Stimulated activated naive CD8-positive, alpha-beta T cell treated with anti-CD3 and anti-CD28 coated beads, Interleukin-15, amount 100 ng/mL, for 72 hours (primary cell): ENCODE results near the gene RNASEH2B.
A peak's percentile ranks its signal among the peaks of the same experiment; 100 is the strongest.

Source experiments
- ATAC-seq: fragments of 150-1000 bp; cut with Tn5 transposase; 2 replicates; pipeline ENCODE4 v1.10.0; 2021; ENCODE audit warnings: mild to moderate bottlenecking, moderate library complexity
- DNase-seq, 2 donors: peaks; one replicate each; pipeline ENCODE4 v3.0.0; 2021 to 2022
- H3K27ac Mint-ChIP-seq, 2 donors: one replicate each; pipeline ENCODE4 v1.8.0; 2022; ENCODE audit warnings: mild to moderate bottlenecking in 2 of 2, mixed read lengths in 2 of 2, moderate library complexity in 2 of 2
- H3K27me3 Mint-ChIP-seq: one replicate; pipeline ENCODE4 v1.8.0; 2022; ENCODE audit warnings: mixed read lengths
- H3K4me1 Mint-ChIP-seq: one replicate; pipeline ENCODE4 v1.8.0; 2022; ENCODE audit warnings: mild to moderate bottlenecking, mixed read lengths
- H3K4me3 Mint-ChIP-seq, 2 donors: one replicate each; pipeline ENCODE4 v1.8.0; 2022; ENCODE audit warnings: mild to moderate bottlenecking in 2 of 2, mixed read lengths in 2 of 2, moderate library complexity in 1 of 2
- H3K9me3 Mint-ChIP-seq, 2 donors: one replicate each; pipeline ENCODE4 v1.8.0; 2022; ENCODE audit warnings: mixed read lengths in 2 of 2

The RNASEH2B gene

GRCh38 chr13:50917572-50917971, 8.0 kb downstream of the RNASEH2B start:
- Mint-ChIP-seq H3K4me3 (no peak overlapping the region), H3K4me1 (peaks cover 67% of the 10 kb centered on the region), H3K9me3 (peaks cover 9% of the 10 kb centered on the region in 2 donors), H3K27ac (no peak overlapping the region), H3K27me3 (no peaks in the 10 kb centered on the region)
- DNase-seq = no peak
- ATAC-seq = no peak

DNA sequence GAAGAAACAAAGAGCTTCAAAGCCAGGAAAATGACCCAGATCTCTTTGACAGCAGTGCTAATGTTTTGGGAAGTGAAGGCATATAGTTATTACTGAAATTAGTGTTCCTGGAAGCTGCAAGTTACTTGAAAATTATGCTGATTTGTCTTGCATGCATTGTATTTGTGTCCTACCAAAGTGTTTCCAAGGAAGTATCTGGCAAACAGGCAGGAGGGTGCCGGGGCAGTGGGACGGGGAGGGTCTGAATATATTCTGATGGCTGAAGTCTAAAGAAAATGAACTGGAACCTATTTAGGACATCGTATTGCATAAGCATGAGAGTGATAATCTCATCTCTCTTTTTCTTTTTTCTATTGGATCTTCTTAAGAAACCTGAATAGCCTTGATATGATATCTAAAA, 9.0 kb downstream of the RNASEH2B start:
- Mint-ChIP-seq H3K9me3 (peaks cover 16 to 19% of the 10 kb centered on the region in 2 donors), H3K4me1 (peaks cover 62% of the 10 kb centered on the region), H3K27ac (no peak overlapping the region), H3K27me3 (no peaks in the 10 kb centered on the region), H3K4me3 (no peak overlapping the region)
- DNase-seq (no peak), ATAC-seq (no peak)

- H3K27ac Mint-ChIP-seq = no peak overlapping the region
- H3K9me3 Mint-ChIP-seq = peaks cover 23 to 25% of the 10 kb centered on the region in 2 donors
- no peaks in the 10 kb centered on the region for H3K27me3 Mint-ChIP-seq
- DNase-seq (no peak), ATAC-seq (no peak)
- H3K4me3 Mint-ChIP-seq = no peak overlapping the region
- H3K4me1 Mint-ChIP-seq = peaks cover 58% of the 10 kb centered on the region
Measured at GRCh38 chr13:50919277-50919676, 9.7 kb downstream of the RNASEH2B start.

- Mint-ChIP-seq H3K4me1 (peaks cover 50% of the 10 kb centered on the region), H3K27ac (no peak overlapping the region), H3K27me3 (no peaks in the 10 kb centered on the region), H3K9me3 (peaks cover 33% of the 10 kb centered on the region in 2 donors), H3K4me3 (no peak overlapping the region)
- DNase-seq (no peak), ATAC-seq (no peak)
Measured at GRCh38 chr13:50921706-50922105, 12.1 kb downstream of the RNASEH2B start.

DNA sequence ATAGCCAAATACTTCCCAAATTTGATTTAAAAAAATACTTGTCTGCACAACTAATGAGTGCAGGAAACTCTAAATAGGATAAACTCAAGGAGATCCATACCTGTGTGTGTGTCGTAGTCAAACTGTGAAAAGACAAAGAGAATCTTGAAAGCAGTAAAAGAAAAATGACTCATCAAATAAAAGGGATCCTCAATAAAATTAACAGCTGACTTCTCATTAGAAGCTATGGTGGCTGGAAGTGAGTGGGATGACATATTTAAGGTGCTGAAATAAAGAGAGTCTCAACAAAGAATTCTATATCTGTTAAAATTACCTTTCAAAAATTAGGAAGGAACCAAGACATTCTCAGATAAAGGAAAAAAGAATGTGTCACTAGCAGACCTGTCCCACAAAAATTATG, 13.7 kb downstream of the RNASEH2B start:
- H3K4me1 Mint-ChIP-seq = peaks cover 37% of the 10 kb centered on the region
- no peaks in the 10 kb centered on the region for H3K27me3 Mint-ChIP-seq
- no peak for ATAC-seq
- no peak for DNase-seq
- no peak overlapping the region for H3K4me3 Mint-ChIP-seq
- H3K27ac Mint-ChIP-seq = no peak overlapping the region
- peaks cover 33% of the 10 kb centered on the region in 2 donors for H3K9me3 Mint-ChIP-seq

DNA sequence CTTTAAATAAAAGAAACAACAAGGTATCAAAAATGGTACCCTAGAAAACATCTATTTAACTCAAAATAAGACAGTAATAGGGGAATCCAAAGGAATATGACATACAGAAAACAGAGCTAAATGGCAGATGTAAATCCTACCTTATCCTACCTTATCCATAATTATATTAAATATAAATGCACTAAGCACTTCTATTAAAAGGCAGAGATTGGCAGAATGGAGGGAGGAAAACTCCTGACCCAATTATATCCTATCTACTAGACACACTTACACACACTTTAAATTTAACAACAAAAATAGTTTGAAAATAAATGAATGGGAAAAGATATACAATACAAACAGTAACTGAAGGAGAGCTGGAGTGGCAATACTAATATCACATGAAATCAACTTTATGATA, 14.4 kb downstream of the RNASEH2B start:
- H3K9me3 Mint-ChIP-seq = peaks cover 33% of the 10 kb centered on the region in 2 donors
- no peak overlapping the region for H3K4me3 Mint-ChIP-seq
- DNase-seq (no peak), ATAC-seq (no peak)
- H3K27ac Mint-ChIP-seq = no peak overlapping the region
- H3K4me1 Mint-ChIP-seq = peaks cover 34% of the 10 kb centered on the region
- no peaks in the 10 kb centered on the region for H3K27me3 Mint-ChIP-seq

GRCh38 chr13:50927701-50928100, 18.1 kb downstream of the RNASEH2B start:
- H3K9me3 Mint-ChIP-seq = peaks cover 22 to 23% of the 10 kb centered on the region in 2 donors
- no peak overlapping the region for H3K27ac Mint-ChIP-seq
- H3K4me3 Mint-ChIP-seq = no peak overlapping the region
- ATAC-seq (no peak), DNase-seq (no peak)
- no peaks in the 10 kb centered on the region for H3K27me3 Mint-ChIP-seq
- peaks cover 29% of the 10 kb centered on the region for H3K4me1 Mint-ChIP-seq

DNA sequence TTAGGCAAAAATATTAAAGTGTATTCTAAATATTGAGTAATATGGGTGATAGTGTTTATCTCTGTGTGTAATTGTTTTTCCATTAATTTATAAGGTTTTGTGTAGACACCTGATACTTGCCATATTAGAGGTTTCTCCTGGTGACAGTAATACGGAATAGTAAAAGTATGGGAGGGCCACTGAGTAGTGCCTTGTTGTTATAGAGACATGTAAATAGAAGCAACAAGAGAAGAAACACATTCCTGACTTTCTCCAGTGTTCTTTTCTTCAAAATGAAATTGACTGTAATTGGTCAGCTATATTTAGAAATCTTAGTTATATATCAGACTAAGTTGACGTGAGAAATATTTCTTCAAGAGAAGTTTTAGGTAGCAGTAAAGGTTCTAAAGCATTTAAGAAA, 18.5 kb downstream of the RNASEH2B start:
- Mint-ChIP-seq H3K4me1 (peaks cover 29% of the 10 kb centered on the region), H3K9me3 (peaks cover 18 to 19% of the 10 kb centered on the region in 2 donors), H3K27me3 (no peaks in the 10 kb centered on the region), H3K27ac (no peak overlapping the region), H3K4me3 (no peak overlapping the region)
- DNase-seq (no peak), ATAC-seq (no peak)

DNA sequence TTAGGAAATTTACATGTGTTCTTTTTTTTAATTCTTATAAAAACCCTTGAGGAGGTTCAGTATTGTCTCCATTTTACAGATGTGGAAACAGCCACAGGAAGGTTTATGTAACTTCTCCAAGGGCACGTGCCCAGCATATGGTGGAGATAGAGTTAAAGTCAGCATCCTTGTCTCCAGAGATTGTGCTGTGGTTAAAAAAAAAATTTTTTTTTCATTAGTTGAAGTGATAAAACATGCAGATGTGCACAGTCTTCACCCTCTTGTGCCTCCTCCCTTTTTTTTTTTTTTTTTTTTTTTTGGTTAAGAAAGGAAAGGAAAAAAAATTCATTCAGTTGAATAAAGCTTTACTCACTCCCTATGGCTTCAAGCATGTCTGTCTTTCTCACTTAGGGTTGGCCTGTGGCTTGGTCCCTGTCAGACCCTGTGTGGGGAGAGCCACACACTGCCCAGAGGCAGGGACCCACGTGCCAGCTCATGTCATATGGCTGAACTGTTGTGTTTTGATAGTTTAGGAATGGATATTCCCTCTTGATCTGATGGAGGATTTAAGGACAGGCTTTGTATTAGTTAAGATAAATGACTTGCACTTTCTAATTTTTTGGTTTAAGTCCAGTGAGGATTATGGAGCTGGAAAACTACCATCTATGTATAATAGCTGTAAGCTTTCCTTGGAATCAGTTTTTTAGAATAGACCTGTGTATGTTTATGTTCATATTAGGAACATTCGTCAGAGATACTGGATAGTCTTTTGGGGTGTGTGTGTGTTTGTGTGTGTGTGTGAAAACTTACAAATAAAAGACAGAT, 19.3 kb downstream of the RNASEH2B start:
- Mint-ChIP-seq H3K27ac (no peak overlapping the region), H3K4me1 (peaks cover 29% of the 10 kb centered on the region)

DNA sequence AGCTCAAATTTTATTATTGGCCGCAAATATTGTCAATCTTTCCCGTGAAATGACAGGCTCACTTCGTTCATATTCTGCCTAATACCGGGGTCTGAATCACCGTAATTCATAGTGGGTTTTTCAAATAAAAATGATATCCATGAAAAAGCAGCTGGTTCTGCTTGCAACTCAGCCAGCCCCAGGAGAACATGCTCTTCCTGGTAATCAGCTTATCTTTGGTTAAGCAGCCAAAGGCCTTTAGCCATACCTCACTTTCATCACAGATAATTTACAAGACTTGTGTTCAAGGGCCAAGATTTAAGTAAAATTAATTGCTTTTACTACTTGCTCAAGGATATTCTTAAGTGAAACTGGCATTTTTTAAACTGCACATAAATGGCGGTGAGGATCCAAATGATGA, 22.5 kb downstream of the RNASEH2B start:
- H3K4me3 Mint-ChIP-seq = no peak overlapping the region
- H3K4me1 Mint-ChIP-seq = peaks cover 13% of the 10 kb centered on the region
- H3K9me3 Mint-ChIP-seq = peaks cover 7 to 10% of the 10 kb centered on the region in 2 donors
- ATAC-seq (no peak), DNase-seq (no peak)
- no peak overlapping the region for H3K27ac Mint-ChIP-seq
- no peaks in the 10 kb centered on the region for H3K27me3 Mint-ChIP-seq

More for the DNA sequence above, 19.3 kb downstream of the RNASEH2B start:
- Mint-ChIP-seq H3K4me3 (no peak overlapping the region), H3K27me3 (no peaks in the 10 kb centered on the region), H3K9me3 (peaks cover 11 to 14% of the 10 kb centered on the region in 2 donors)
- no peak for ATAC-seq
- no peak for DNase-seq

- no peak for ATAC-seq
- Mint-ChIP-seq H3K4me1 (no peaks in the 10 kb centered on the region), H3K4me3 (no peak overlapping the region), H3K27ac (no peak overlapping the region), H3K9me3 (peaks cover 7 to 10% of the 10 kb centered on the region in 2 donors), H3K27me3 (no peaks in the 10 kb centered on the region)
- no peak for DNase-seq
Measured at GRCh38 chr13:50934735-50935435, 25.3 kb downstream of the RNASEH2B start.

DNA sequence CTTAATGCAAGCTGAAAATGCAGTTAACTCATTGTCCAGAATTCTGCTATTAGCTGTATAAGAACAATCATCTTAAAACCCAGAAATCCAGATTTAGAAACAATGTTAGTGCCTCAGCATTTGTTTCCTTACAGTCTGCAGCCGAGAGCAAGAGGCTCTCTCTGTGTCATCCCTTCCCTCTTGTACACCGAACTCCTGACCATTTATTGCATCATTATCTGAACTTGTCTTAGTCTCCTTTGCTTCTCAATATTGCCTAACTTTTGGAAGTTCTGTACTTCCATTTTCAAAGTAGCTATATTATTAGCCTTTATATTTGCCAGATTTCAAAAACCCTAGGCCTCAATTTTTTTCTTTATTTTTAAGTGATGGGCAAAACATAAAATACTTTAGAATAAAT, 27.1 kb downstream of the RNASEH2B start:
- Mint-ChIP-seq H3K27me3 (no peaks in the 10 kb centered on the region), H3K9me3 (peaks cover 7 to 10% of the 10 kb centered on the region in 2 donors), H3K4me1 (peaks cover 6% of the 10 kb centered on the region), H3K27ac (no peak overlapping the region), H3K4me3 (no peak overlapping the region)
- DNase-seq (no peak), ATAC-seq (no peak)

DNA sequence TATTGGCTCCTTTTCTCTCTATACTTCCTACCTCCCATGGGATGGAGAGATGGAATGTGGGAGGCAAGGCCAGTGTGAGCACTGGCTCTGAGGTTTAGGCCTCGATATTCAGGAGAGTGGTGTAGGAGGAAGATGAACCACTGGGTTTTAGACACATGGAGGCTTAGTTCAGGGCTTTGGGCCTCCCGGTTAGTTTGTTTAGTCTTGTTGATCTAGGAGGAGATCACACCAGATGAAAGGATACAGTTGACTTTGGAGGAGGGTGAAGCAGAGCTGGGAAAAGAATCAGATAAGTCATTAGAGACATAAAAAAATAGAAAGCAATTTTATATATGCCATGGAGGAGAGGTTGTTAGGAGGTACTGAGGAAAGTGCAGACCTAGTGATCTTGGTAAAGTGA, 30.9 kb downstream of the RNASEH2B start:
- Mint-ChIP-seq H3K4me1 (peaks cover 18% of the 10 kb centered on the region), H3K4me3 (no peak overlapping the region), H3K27ac (no peak overlapping the region), H3K9me3 (peaks cover 5 to 6% of the 10 kb centered on the region in 2 donors), H3K27me3 (no peaks in the 10 kb centered on the region)
- DNase-seq = no peak
- ATAC-seq = no peak

GRCh38 chr13:50941146-50941545, 31.6 kb downstream of the RNASEH2B start:
- no peaks in the 10 kb centered on the region for H3K9me3 Mint-ChIP-seq
- no peak for ATAC-seq
- no peak for DNase-seq
- no peaks in the 10 kb centered on the region for H3K27me3 Mint-ChIP-seq
- no peak overlapping the region for H3K27ac Mint-ChIP-seq
- H3K4me1 Mint-ChIP-seq = peaks cover 18% of the 10 kb centered on the region
- H3K4me3 Mint-ChIP-seq = no peak overlapping the region

DNA sequence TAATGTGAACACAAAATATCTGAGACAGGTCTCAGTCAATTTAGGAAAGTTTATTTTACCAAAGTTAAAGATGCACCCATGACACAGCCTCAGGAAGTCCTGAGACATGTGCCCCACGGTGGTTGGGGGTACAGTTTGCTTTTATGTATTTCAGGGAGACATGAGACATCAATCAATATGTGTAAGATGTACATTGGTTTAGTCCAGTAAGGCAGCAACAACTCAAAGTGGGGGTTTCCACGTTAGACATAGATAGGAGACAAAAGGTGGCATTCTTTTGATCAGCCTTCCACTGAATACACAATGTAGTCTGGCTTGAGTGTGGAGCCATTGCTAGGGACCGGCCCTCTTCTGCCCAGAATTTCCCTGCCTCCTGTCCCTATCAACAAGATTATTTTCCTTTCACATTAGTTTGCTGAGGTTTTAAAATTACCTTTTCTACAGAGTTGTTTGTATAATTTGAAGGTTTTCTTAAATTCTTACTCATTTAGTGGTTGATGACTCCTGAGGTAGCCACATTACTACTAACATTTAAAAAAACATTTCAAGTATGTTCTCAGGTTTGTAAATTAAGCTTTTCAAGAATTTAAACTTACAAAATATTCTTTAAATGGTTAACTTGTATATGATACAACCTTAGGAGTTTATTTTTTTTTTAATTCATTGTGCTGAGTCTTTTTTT, 33.2 kb downstream of the RNASEH2B start:
- H3K4me1 Mint-ChIP-seq = peaks cover 18% of the 10 kb centered on the region
- H3K27ac Mint-ChIP-seq = peak overlapping the region; percentile 51 to 62
- no peak overlapping the region for H3K4me3 Mint-ChIP-seq
- ATAC-seq = peak; percentile 67
- H3K27me3 Mint-ChIP-seq = no peaks in the 10 kb centered on the region
- DNase-seq = no peak
- no peaks in the 10 kb centered on the region for H3K9me3 Mint-ChIP-seq

GRCh38 chr13:50945669-50946068, 36.1 kb downstream of the RNASEH2B start:
- Mint-ChIP-seq H3K9me3 (no peaks in the 10 kb centered on the region), H3K27me3 (no peaks in the 10 kb centered on the region), H3K27ac (no peak overlapping the region), H3K4me3 (no peak overlapping the region), H3K4me1 (peaks cover 18% of the 10 kb centered on the region)
- ATAC-seq (no peak), DNase-seq (no peak)
